ENCODE data around the gene MSRB1. TPM values are rescaled to one million over a fixed set of nuclear protein-coding genes. Genes with fewer than 3 reads are reported as not detected.
A peak's percentile ranks its signal among the peaks of the same experiment; 100 is the strongest.

Gene MSRB1
- total and polyA plus RNA-seq, 2 of the 13 experiments (the other 11 are each of a cell fraction or from before 2014, with no cell fraction given), result 32.1 to 75.4 TPM

- TF ChIP-seq HOXA7 (CRISPR knock-in tag; IDR thresholded peaks at IDR 0.05) (no peak), ZFP37 (CRISPR knock-in tag; IDR thresholded peaks at IDR 0.05; ENCODE audit: borderline replicate concordance) (no peak), ZBTB1 (CRISPR knock-in tag; IDR thresholded peaks at IDR 0.05; ENCODE audit: borderline replicate concordance) (no peak), DZIP1 (CRISPR knock-in tag; IDR thresholded peaks at IDR 0.05) (no peak), IRF9 (CRISPR knock-in tag; IDR thresholded peaks at IDR 0.05; ENCODE audit: borderline replicate concordance) (peak; percentile 84; the same call in 1 of the 2 replicates), ZSCAN30 (CRISPR knock-in tag; IDR thresholded peaks at IDR 0.05) (no peak), STAT6 (CRISPR knock-in tag; IDR thresholded peaks at IDR 0.05; ENCODE audit: borderline replicate concordance) (no peak), PRPF4 (IDR thresholded peaks at IDR 0.05; ENCODE audit: low read depth, low read length, poor library complexity, severe bottlenecking) (no peak), ZNF776 (CRISPR knock-in tag; IDR thresholded peaks at IDR 0.05) (peak; percentile 59; the same call in 1 of the 2 replicates), NFAT5 (CRISPR knock-in tag; IDR thresholded peaks at IDR 0.05) (peak; percentile 94), KDM5A (IDR thresholded peaks at IDR 0.05; ENCODE audit: borderline replicate concordance, low read length) (no peak), ZNF749 (CRISPR knock-in tag; IDR thresholded peaks at IDR 0.05; ENCODE audit: borderline replicate concordance) (peak; percentile 84; the same call in 1 of the 2 replicates), BATF2 (CRISPR knock-in tag; IDR thresholded peaks at IDR 0.05) (no peak), FOXA3 (CRISPR knock-in tag; IDR thresholded peaks at IDR 0.05) (no peak; the same call in 1 of the 2 replicates)
These were observed 13.2 kb downstream of the MSRB1 start (continued) for GRCh38 chr16:1929578-1930337.

Data from HepG2 (cell line).